Mesenteric fat pad (tissue), 1 donor: ENCODE results near the gene JUP. TPM values are rescaled to one million over a fixed set of nuclear protein-coding genes. Genes with fewer than 3 reads are reported as not detected.
A peak's percentile ranks its signal among the peaks of the same experiment; 100 is the strongest.
"Not testable (repeated sequence)": the region's sequence is repeated elsewhere in the genome, so short reads cannot be mapped to it uniquely, and the experiment has no call there.

Source experiments
- DNase-seq: peaks from one replicate; pipeline ENCODE4 v3.0.0-alpha.2; 2020; ENCODE audit warnings: low spot score
- long read RNA-seq: library from polyadenylated mRNA; unstranded; transcript quantifications from one replicate; pipeline ENCODE4 v2.0.0, GENCODE V29; 2020
- total RNA-seq: library from RNA; stranded (reverse); fragmentation: NEBNext Ultra II Directional; extraction: Animal tissue kit (Norgen Biotek cat#: 25700); gene quantifications from one replicate; pipeline ENCODE4 v1.2.1, GENCODE V29; 2021
- donor health status: DM: yes; HTN: yes; CAD: no.

The JUP gene
- 16.2 TPM for total RNA-seq
- long read RNA-seq, partial matches to known transcripts, result 15 of 23 reads
- long read RNA-seq, other reads (novel, unspliced or antisense), result 7 of 23 reads

DNA sequence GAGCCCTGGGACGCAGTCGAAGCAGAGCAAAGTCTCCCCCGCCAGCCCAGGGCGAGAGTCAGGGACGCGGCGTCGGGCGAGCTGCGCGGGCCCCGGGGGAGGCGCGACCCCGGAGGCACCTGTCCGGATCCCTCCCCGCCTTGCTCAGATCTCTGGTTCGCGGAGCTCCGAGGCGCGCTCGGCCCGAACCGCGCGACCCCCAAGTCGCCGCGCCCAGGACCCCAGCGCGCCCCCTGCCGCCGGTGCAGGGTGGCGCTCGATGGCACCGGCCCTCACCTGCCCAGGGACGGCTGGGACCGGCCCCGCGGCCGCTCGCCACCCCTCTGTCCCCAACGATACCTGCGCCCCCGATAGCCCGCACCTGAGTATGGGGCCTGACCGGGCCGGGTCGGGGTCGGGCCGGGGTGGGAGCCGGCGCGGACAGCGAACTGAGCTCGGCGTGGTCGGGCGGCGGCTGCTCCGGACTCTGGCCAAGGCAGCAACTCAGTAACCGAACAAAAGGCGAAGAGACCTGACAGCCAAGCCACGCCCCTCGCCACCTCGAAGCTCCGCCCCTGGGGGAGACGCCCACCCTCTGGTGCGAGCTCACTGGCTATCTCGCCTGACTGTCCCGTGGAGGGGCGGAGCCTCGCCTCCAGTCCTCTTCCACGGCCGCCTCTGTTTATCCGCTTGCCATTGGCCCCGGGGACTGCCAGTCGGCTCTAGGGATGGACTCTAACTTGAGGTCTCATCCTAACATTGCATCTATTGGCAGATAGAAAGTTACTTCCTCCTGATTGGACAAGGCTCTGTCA, at the start of gene JUP:
JUP (minus strand) TSS at position 485 of the 794 bp plus-strand sequence. CDS start 14,857 bp downstream, outside the sequence.
- DNase-seq, result peak; percentile 99

DNA sequence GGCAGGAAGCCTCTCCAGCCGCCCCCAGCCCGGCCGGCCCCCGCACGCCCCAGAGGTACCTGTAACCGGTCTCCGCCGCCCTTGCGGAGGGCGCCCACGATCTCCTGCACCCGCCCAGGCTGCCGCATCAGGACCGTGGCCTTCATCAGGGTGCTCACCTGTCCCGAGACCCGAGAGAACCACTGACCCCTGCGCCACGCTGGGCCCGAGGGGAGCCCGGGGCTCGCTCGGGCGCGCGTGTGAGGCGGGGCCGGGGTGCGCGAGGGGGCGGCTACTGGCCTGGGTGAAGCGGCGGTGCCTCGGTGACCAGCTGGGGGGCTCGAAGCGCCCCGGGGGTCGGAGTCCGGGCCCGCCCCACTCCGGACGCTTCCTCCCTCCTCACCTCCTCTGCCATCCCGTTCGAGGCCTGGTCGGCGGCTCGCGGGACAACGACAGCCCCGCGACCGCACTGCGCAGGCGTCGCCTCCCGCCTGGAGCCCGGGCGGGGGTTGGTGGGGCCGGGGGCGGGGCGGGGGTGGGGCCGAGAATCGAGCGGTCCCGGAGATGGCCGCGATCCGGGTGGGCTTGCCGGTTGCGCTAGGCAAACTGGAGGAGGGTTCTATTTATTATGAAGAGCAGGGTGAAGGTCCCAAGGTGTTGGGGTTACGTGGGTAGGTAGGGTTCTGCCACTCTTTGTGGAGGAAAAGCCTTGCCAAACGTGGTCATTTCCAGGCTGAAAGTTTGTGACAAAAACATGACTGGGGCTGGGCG, 49.5 kb upstream of the JUP start, which contains the start of gene NT5C3B:
NT5C3B (minus strand) TSS at position 433 of the 750 bp plus-strand sequence; CDS start at position 394, 39 bp downstream.
- no peak for DNase-seq

- no peak for DNase-seq
These were observed 48.8 kb upstream of the JUP start for GRCh38 chr17:41835214-41835799.

- DNase-seq, result not testable (repeated sequence)
These were observed 43.5 kb upstream of the JUP start for GRCh38 chr17:41829961-41830360.

DNA sequence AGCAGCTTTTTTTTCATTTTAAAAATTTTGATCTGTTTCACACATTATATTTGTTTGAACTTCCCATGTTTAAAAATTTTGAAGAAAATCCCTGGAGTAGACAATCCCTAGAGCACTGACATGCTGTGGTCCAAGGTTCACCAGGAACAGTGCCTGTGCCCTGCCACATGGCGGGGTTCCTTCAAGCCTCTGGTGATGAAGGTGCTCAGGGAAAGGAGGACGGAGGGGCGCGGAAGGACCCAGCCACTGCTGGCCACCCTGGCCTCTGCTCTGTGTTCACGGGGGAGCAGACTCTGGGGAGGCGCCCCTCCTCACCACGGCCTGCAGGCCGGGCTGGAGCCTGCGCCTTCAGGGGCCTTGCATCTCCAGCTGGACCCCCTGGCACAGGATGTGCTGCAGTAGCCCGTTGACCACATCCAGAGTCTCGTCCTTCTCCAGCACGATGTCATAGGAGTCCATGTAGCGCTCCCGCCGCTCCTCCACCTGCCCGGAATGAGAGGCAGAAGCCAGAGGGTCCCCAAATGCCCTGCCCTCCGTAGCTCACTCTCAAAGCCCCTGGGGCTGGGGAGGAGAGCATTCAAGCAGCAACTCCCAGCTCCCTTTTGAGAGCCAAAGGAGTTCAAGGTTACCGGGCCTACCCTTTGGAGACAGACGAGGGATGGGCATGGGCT, 38.8 kb upstream of the JUP start:
- no peak for DNase-seq

DNA sequence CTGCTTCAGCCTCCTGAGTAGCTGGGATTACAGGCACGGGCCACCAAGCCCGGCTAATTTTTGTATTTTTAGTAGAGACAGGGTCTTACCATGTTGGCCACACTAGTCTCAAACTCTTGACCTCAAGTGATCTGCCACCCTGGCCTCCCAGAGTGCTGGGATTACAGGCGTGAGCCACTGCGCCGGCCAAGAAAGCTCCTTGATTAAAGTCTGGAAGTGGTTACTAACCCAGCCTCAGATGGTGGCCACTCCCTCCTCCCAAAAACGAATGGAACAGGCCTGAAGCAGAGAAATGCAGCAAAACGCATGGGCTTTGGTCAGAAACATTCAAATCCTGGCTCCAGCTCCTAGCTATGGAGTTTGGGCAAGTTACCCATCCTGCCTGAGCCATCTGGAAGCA, 37.6 kb upstream of the JUP start:
- DNase-seq, result no peak

- DNase-seq, result no peak
These were observed 37.1 kb upstream of the JUP start for GRCh38 chr17:41823580-41823979.

DNA sequence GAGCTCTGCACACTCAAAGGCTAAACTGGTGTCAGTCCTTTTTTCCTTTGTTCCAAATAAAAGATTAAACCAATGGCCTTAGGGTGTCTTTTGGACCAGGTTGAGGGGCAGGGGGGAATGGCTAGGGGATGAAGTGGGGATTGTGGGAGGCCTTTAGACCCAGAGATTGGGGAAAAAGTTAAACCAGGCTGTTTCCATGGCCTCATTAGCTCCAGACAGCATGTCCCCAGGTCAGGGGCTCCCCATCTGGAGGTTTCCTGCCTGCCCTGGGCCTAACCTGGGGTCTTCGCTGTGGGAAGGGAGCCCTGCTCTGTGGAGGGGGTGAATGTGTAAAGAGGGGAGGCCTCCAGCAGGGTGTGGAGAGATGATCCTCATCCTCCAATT, 36.6 kb upstream of the JUP start:
- no peak for DNase-seq

- DNase-seq, result no peak
These were observed 36.0 kb upstream of the JUP start for GRCh38 chr17:41822216-41823140.

DNA sequence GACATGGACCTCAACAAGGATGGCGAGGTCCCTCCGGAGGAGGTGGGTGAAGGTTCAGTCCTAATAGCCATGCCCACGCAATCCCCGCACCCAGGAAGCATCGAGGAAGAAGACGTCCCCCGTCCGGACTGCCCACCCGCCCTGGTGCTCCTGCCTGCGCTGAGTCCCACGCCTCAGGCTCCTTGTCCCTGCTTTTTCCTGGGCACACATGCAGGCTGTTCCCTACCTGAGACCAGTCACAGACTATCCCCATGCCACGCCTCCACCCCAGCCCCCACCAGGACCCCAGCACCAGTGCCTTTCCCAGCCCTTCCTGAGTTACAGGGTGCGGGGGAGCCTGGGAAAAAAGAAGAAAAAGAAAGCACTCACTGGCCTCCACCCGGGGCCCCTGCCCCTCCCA, 35.3 kb upstream of the JUP start:
- no peak for DNase-seq

- DNase-seq, result no peak
These were observed 31.5 kb upstream of the JUP start for GRCh38 chr17:41818024-41818423.

DNA sequence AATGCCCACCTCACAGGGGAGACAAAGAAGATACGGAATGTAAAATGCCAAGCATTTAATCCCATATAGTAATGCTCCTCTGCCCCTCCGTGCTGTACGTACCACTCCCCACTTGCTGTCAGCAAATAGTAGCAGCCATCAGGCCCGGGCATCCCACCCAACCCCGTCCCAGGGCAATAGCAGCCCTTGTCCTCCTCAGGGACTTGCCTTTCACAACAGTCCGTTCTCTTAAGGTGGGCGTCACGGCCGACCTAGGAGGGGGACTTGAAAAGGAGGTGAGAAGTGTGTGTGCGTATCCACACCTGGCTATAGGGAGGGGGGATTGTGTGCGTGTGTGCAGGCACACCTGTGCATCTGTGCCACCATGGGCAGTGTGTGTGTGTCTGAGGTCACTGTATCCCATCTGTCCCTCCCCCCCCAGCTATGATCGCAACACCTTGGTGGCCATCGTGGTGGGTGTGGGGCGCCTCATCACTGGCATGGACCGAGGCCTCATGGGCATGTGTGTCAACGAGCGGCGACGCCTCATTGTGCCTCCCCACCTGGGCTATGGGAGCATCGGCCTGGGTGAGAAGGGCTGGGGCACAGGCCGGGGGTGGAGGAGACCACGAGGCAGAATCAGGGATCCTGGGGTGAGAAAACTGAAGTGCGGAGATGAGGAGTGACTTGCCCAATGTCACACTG, 30.3 kb upstream of the JUP start:
- DNase-seq, result no peak

DNA sequence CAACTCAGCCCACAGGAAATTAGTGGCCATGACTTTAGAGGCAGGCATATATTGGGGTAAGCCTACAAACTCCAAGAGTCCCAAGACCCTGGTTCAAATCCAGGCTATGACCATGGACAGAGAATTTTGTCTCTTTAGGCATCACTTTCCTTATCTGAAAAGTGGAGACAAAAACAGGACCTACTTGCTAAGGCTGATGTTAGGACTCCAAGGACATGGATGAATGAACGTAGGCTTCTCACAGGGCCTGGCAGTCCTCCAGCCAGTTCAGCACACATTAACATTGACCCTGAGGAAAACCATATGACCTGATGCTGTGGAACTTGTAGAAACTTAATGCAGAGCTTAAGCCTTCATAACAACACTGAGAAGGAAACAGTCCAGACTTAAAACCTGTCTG, 27.7 kb upstream of the JUP start:
- no peak for DNase-seq

DNA sequence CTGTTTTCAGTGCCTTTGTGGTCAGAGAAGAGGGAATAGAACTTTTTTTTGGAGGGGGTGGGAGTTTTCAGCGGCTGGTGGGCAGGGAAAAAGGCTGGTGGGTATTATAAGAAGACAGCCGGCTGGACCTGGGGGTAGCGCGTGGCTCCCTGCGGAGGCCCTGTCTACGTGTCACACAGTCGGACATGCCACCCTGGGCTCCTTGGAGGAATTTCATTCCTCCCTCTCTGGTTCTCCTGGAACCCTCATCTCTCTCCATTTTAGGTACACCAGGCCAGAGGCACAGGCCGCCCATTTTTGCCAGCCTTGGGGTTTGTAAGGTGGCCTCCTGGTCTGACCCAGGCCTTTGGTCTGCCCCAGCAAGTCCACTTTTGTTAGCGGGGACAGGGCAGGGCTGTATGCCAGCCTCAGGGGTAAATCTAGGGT, 27.2 kb upstream of the JUP start:
- DNase-seq, result no peak

DNA sequence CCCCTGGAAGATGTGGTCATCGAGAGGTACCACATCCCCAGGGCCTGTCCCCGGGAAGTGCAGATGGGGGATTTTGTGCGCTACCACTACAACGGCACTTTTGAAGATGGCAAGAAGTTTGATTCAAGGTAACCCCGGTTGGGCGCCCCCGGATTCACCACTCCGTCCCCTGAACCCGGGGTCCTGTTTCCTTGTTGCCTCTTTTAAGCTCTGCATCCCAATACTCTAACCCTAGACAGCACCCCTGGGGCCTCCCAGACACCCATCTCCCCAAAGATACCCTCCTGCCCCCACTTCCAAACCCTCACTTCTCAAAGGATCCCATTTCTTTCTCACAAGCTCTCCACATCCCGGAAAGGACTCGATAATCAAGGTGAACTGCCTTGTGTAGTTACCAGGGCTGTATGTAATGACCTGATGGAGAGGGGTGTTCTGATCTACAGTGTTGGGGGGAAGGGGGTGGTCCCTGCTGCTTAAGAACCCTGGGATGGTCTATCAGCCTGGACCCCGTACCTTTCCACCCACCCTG, 26.7 kb upstream of the JUP start:
- DNase-seq, result no peak

DNA sequence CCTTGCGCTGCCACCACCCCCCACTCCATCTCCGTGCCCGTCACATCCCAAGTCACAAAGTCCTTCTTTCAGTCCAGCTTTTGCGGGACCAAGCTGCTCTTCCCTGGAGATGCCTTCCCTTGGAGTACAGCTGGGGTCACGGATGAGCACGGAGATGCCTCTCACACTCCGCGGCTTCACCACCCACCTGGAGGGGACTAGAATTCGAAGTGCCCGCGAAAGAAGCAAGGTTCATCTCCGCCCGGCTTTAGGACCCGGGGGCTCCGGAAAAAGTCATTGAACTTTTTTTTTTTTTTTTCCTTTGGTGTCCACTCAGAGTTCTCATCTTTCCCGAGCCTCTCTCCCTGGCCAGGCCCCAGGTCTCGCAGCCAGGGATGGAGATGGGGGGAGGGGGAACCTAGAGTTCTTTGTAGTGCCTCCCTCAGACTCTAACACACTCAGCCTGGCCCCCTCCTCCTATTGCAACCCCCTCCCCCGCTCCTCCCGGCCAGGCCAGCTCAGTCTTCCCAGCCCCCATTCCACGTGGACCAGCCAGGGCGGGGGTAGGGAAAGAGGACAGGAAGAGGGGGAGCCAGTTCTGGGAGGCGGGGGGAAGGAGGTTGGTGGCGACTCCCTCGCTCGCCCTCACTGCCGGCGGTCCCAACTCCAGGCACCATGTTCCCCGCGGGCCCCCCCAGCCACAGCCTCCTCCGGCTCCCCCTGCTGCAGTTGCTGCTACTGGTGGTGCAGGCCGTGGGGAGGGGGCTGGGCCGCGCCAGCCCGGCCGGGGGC, 26.1 kb upstream of the JUP start, which contains the start of gene FKBP10:
FKBP10 (plus strand) TSS at position 624 of the 771 bp plus-strand sequence; CDS start at position 655, 31 bp downstream.
- no peak for DNase-seq

DNA sequence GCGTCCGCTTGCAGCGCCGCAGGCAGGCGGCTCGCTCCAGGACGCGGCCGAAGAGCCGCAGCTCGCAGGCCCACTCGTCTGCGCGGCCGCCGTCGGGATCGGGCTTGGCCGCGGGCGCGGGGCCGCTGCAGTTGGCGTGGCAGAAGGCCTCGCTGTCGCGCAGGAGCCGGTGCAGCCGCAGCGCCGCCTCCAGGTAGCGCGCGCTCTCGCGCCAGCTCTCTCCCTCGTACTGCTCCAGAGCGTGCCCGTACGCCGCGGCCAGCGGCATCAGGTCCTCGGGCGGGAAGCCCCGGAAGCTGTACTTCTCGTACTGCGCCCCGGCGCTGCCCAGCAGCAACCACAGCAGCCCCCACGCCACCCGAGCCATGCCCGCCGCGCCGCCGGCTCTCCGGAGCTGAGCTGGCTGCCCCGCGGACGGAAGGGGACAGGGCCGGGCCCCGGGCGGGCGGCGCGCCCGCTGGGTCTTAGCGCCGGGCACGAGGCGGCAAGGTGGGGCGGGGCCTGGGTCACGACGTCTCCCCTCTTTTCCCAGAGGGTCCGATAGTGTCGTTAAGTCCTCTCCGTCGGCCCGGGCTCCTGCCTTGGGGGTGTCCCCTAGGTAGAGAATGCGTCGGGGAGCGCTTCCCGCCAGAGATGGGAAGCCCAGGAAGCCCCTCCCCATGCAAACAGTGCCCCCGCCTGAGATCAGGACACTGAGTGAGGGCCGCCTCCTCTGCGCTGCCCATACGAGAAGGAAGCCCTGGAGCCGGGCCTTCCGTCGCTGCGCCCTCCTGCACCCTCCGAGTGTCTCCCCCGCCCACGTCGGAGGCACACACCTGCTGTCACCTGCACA, 25.3 kb upstream of the JUP start, which contains the start of gene P3H4:
P3H4 (minus strand) TSS at position 401 of the 832 bp plus-strand sequence; CDS start at position 367, 34 bp downstream.
- no peak for DNase-seq
